K562 treated with DMSO at 1 percent for 24 hours (cell line): Measurements from ENCODE around the gene CLPSL2. TPM values are rescaled to one million over a fixed set of nuclear protein-coding genes. Genes with fewer than 3 reads are reported as not detected.

Source experiments
- total RNA-seq: library from RNA; unstranded; fragments of 300-600 nt; gene quantifications from 2 replicates; pipeline ENCODE4 v1.2.3, GENCODE V29; 2022; ENCODE audit warnings: low read depth; ENCODE audit not compliant: insufficient read depth

The CLPSL2 gene
- not detected in 2 replicates for total RNA-seq

DNA sequence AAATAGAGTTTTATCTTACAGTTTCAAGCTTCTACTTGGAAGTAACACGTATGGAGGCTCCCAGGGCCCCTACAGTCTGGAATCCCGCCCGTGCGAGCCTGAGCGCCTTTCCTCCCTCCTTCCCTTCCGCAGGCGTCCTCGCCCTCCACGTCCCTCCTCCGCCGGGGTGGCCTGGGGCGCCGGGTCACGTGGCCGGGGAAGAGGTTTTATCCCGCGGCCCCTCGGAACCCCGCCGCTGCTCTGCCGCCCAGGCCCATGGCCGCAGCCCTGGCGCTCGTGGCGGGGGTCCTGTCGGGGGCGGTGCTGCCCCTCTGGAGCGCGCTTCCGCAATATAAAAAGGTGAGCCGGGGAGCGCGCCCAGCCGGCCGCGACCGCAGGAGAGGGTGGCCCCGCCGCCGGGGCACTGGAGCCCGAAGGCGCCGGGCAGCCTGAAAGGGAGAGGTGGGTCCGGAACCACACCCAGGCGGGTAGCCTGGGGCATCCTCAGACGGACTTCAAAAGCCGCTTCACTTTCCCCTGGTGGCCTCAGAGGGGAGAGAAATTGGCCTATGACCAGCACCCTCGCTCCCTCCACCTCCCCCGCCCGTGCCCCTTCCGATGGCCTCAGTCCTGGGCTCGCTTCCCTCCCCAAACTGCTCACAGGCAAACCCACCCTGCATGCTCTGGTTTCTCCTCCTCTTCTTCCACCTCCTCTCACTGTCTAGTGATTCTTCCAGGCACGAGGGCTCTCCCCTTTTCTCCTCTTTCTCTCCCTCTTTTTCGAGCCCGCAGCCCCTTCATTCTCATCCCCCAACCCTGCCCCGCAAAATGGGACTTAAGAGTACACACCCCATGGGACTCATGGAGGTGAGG, at the start of gene CLPSL2:
Gene CLPSL2 (plus strand): TSS at position 235 of the 852 bp plus-strand sequence. CDS start 21 bp downstream, at position 256.

DNA sequence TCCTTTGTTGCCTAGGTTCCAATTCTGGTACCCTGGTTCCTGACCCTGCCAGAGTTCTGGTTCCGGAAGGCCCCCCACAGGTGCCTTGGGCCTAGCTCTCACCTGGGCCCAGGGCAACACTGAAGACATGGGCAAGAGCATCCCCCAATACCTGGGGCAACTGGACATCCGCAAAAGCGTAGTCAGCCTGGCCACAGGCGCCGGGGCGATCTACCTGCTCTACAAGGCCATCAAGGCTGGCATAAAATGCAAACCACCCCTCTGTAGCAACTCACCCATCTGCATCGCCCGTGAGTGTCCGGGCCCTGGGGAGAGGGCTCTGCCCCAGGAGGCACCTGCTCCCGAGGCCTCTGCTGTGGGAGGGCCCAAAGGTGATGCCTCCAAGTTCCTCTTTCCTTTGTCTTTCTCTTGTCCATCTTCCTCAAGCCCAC, 39.4 kb upstream of the CLPSL2 start, which contains the start of gene ARMC12:
Gene ARMC12 (plus strand): TSS at position 51 of the 431 bp plus-strand sequence. CDS start 77 bp downstream, at position 128.

GRCh38 chr6:35780719-35781118, 4.3 kb downstream of the CLPSL2 start, which contains the start of gene CLPSL1:
TSS of gene CLPSL1 (plus strand) at chr6:35781019. CDS start at chr6:35781111, 92 bp downstream.

DNA sequence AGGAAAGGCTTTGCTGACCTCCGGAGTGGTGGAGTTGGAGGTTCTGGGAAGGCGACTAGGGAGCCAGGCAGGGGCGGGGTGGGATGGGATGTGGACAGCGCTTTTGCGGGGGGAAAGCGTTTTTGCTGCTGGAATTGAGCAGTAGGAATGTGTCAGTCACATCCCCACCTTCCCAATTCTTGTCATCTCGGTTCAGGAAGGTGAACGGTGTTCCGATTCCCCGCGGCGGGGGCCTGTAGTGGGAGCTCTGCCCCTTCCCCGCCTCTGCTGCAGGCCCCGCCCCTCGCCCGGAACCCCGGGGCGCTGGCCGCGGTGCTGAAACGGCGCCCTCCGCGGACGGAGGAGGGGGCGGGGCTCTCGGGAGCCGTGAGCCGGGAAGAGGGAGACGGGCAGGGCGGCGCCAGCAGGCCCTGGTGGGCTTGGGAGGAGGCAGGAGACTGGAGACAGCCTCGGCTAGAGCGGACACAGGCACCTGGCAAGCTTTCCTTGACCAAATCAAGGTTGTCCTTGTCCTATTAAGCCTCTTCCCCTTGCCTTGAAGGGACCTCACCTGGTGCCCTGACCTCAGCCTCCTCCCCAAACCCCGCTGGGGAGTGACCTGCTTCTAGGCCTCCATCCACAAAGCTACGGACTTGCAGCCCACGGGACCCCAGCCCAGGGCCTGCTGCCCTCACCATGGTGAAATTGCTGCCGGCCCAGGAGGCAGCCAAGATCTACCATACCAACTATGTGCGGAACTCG, 28.8 kb downstream of the CLPSL2 start, which contains the start of gene LHFPL5:
Gene LHFPL5 (plus strand): TSS at position 357 of the 741 bp plus-strand sequence. CDS start 319 bp downstream, at position 676.

Other genes starting within 250 kb of the CLPSL2 start
- 31.2 and 37.0 TPM in 2 replicates for gene FKBP5, start 87.7 kb upstream of the CLPSL2 start, total RNA-seq
- 0.36 and 0.59 TPM in 2 replicates for gene ARMC12, start 39.6 kb upstream of the CLPSL2 start, total RNA-seq
- not detected in 2 replicates for gene CLPSL1, start 4.4 kb downstream of the CLPSL2 start, total RNA-seq
- not detected in 2 replicates for gene CLPS, start 20.7 kb downstream of the CLPSL2 start, total RNA-seq
- gene LHFPL5, start 28.8 kb downstream of the CLPSL2 start, total RNA-seq = not detected in 2 replicates
- gene SRPK1, start 144.5 kb downstream of the CLPSL2 start, total RNA-seq = 29.7 and 40.1 TPM in 2 replicates
- not detected in 2 replicates for gene SLC26A8, start 248.0 kb downstream of the CLPSL2 start, total RNA-seq